Brain microvascular endothelial cell (primary cell): ENCODE results near the gene KCNMA1.
A peak's percentile ranks its signal among the peaks of the same experiment; 100 is the strongest.

Source experiments
- DNase-seq: peaks from one replicate; pipeline ENCODE4 v3.0.0-alpha.2; 2020
- H3K27ac ChIP-seq: fragments of 250-450 bp; sonication (Bioruptor Pico); 2 replicates; pipeline ENCODE4 v1.5.1; 2020; ENCODE audit warnings: mild to moderate bottlenecking, moderate library complexity
- H3K27me3 ChIP-seq: fragments of 250-450 bp; sonication (Bioruptor Pico); replicated peaks from 2 replicates; pipeline ENCODE4 v1.5.1; 2020; ENCODE audit warnings: mild to moderate bottlenecking
- H3K36me3 ChIP-seq: fragments of 250-450 bp; sonication (Bioruptor Pico); replicated peaks from 2 replicates; pipeline ENCODE4 v1.5.1; 2020; ENCODE audit warnings: mild to moderate bottlenecking
- H3K4me3 ChIP-seq: 2 replicates; pipeline ENCODE4 v1.5.1; 2011; ENCODE audit warnings: low read depth, mild to moderate bottlenecking, control low read depth, low read length, moderate library complexity
- in situ Hi-C: cut with HindIII; loops from 2 replicates; pipeline ENCODE4 v1.10.0; 2017; ENCODE audit warnings: low sequenced_read_pairs, low pct_ligation_motif_present
- TF ChIP-seq, protein P1 (sequence below): IDR thresholded peaks from 2 replicates; pipeline ENCODE4 v1.5.1; 2011; ENCODE audit warnings: low read depth, mild to moderate bottlenecking, moderate library complexity, low read length, control low read depth, inconsistent platforms; ENCODE audit errors: missing control alignments

KCNMA1 gene

GRCh38 chr10:77633376-77633775 lies 4.2 kb downstream of the KCNMA1 start:
- Histone ChIP-seq H3K36me3 (no peaks in the 10 kb centered on the region), H3K4me3 (no peak overlapping the region), H3K27me3 (no peaks in the 10 kb centered on the region), H3K27ac (no peak overlapping the region)
- in situ Hi-C loops = no loop called here
- TF ChIP-seq, protein P1, sequence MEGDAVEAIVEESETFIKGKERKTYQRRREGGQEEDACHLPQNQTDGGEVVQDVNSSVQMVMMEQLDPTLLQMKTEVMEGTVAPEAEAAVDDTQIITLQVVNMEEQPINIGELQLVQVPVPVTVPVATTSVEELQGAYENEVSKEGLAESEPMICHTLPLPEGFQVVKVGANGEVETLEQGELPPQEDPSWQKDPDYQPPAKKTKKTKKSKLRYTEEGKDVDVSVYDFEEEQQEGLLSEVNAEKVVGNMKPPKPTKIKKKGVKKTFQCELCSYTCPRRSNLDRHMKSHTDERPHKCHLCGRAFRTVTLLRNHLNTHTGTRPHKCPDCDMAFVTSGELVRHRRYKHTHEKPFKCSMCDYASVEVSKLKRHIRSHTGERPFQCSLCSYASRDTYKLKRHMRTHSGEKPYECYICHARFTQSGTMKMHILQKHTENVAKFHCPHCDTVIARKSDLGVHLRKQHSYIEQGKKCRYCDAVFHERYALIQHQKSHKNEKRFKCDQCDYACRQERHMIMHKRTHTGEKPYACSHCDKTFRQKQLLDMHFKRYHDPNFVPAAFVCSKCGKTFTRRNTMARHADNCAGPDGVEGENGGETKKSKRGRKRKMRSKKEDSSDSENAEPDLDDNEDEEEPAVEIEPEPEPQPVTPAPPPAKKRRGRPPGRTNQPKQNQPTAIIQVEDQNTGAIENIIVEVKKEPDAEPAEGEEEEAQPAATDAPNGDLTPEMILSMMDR = no peak
- no peak for DNase-seq

DNA sequence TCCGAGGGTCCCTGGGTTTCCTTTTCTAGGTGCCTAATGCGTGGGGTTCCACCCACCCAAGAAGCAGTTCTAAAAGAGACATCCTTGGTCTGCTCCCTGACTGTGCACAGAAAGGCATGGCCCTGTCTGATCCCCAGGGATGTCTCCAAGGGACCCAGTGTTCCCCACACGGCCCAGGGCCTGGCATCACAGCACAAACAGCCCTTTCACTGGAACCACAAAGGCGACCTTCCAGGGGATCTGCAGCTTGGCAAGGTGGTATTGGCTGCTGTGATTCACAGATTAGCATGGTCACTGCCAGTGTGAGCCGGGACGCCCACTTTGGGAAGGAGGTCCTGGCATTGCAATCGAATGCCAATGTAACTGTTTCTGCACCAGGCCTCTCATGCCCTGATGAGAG lies 6.4 kb downstream of the KCNMA1 start:
- in situ Hi-C loops = no loop called here
- no peaks in the 10 kb centered on the region for H3K36me3 ChIP-seq
- TF ChIP-seq, protein P1 = no peak
- no peaks in the 10 kb centered on the region for H3K27me3 ChIP-seq
- DNase-seq = no peak
- no peak overlapping the region for H3K4me3 ChIP-seq
- no peak overlapping the region for H3K27ac ChIP-seq

- H3K4me3 ChIP-seq = no peak overlapping the region
- H3K27me3 ChIP-seq = no peaks in the 10 kb centered on the region
- no peak for DNase-seq
- H3K27ac ChIP-seq = no peak overlapping the region
- in situ Hi-C loops = no loop called here
- TF ChIP-seq, protein P1 = no peak
- H3K36me3 ChIP-seq = no peaks in the 10 kb centered on the region
Measured at GRCh38 chr10:77630507-77630848, 7.1 kb downstream of the KCNMA1 start.

DNA sequence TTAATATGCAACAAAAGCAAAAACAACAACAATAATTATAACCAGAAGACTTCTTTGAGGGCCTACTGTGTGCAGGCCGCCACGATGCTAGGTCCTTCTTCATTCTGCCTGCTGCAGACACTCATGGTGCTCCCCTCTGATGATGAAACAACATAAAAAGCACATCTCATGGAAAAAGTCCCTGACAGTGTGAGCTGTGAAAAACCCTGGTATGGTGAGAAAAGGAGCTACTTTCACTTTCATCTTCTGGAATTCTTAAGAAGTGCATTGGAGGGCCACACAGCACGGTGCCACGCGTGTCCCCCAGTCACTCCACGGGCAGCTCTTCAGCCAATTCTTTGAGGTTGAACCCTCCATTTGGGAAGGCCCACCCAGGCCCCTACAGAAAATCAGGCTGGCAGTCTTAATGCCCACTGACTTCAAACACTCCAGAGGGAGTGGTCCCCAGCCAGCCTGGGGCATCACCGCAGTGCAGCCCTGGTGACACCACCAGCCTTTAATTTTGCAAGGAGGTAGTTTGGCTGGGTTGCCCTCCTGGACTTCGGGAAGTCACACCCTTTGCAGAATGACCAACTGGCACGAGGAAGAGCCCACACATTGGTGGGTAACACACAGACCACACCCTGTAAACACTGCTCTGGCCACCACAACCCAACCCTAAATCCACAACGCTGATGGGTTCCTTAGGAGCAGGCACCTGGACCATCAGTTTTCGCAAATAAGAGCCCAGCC lies 7.7 kb downstream of the KCNMA1 start:
- in situ Hi-C loops = no loop called here
- no peaks in the 10 kb centered on the region for H3K36me3 ChIP-seq
- no peak overlapping the region for H3K4me3 ChIP-seq
- TF ChIP-seq, protein P1 = no peak
- peak; percentile 32 for DNase-seq
- no peaks in the 10 kb centered on the region for H3K27me3 ChIP-seq
- peak overlapping the region; percentile 67 for H3K27ac ChIP-seq

GRCh38 chr10:77628906-77629730 lies 8.5 kb downstream of the KCNMA1 start:
- H3K36me3 ChIP-seq = no peaks in the 10 kb centered on the region
- H3K27ac ChIP-seq = peak overlapping the region; percentile 67
- no peak overlapping the region for H3K4me3 ChIP-seq
- TF ChIP-seq, protein P1 = no peak
- H3K27me3 ChIP-seq = no peaks in the 10 kb centered on the region
- peak; percentile 54 for DNase-seq
- in situ Hi-C loops = no loop called here
